NK-92 (cell line): ENCODE data around the gene ZNF536.

Experiments used
- DNase-seq: peaks from one replicate; lab custom pipeline; 2025; ENCODE audit not compliant: unreplicated experiment; lab: John Stamatoyannopoulos, UW

ZNF536 gene

GRCh38 chr19:30555075-30555790 lies 183.0 kb downstream of the ZNF536 start:
- no peak for DNase-seq

GRCh38 chr19:30555791-30556110 lies 183.6 kb downstream of the ZNF536 start:
- DNase-seq: no peak

- no peak for DNase-seq
Measured at GRCh38 chr19:30556230-30556711, 184.1 kb downstream of the ZNF536 start.

GRCh38 chr19:30557212-30557611 lies 185.0 kb downstream of the ZNF536 start:
- DNase-seq: no peak

- DNase-seq: no peak
Measured at GRCh38 chr19:30557927-30558557, 185.9 kb downstream of the ZNF536 start.

GRCh38 chr19:30558793-30559192 lies 186.6 kb downstream of the ZNF536 start:
- DNase-seq: no peak

GRCh38 chr19:30559446-30559845 lies 187.3 kb downstream of the ZNF536 start:
- DNase-seq: no peak

- no peak for DNase-seq
Measured at GRCh38 chr19:30562981-30563380, 190.8 kb downstream of the ZNF536 start.

- no peak for DNase-seq
Measured at GRCh38 chr19:30563691-30564090, 191.5 kb downstream of the ZNF536 start.

GRCh38 chr19:30564551-30565011 lies 192.4 kb downstream of the ZNF536 start:
- no peak for DNase-seq

GRCh38 chr19:30565636-30566035 lies 193.5 kb downstream of the ZNF536 start:
- no peak for DNase-seq

- DNase-seq: no peak
Measured at GRCh38 chr19:30566681-30567420, 194.7 kb downstream of the ZNF536 start.

- DNase-seq: no peak
Measured at GRCh38 chr19:30567536-30568232, 195.5 kb downstream of the ZNF536 start.

GRCh38 chr19:30570194-30570593 lies 198.0 kb downstream of the ZNF536 start:
- DNase-seq: no peak

- DNase-seq: no peak
Measured at GRCh38 chr19:30577551-30578105, 205.4 kb downstream of the ZNF536 start.

- DNase-seq: no peak
Measured at GRCh38 chr19:30579419-30579818, 207.2 kb downstream of the ZNF536 start.

GRCh38 chr19:30580673-30581072 lies 208.5 kb downstream of the ZNF536 start:
- no peak for DNase-seq

GRCh38 chr19:30584090-30584489 lies 211.9 kb downstream of the ZNF536 start:
- no peak for DNase-seq

GRCh38 chr19:30587869-30588268 lies 215.7 kb downstream of the ZNF536 start:
- no peak for DNase-seq

GRCh38 chr19:30590596-30591229 lies 218.5 kb downstream of the ZNF536 start:
- DNase-seq: no peak

- no peak for DNase-seq
Measured at GRCh38 chr19:30593356-30593755, 221.2 kb downstream of the ZNF536 start.
